OCI-LY3 (cell line): ENCODE results near the gene FAM110D.

ENCODE experiments used
- H2AFZ ChIP-seq: fragments of 200-600, 300-600 bp; shearing (Covaris generic); 2 replicates; pipeline ENCODE4 v1.6.0; 2014; ENCODE audit warnings: antibody characterized with exemption, low read depth, low read length
- H3K27ac ChIP-seq: fragments of 200-600, 300-600 bp; sonication (generic); 2 replicates; pipeline ENCODE4 v1.5.1; 2014; ENCODE audit warnings: mild to moderate bottlenecking, low read length, moderate library complexity, mixed read lengths
- H3K27me3 ChIP-seq: fragments of 200-600, 300-600 bp; sonication (generic); 2 replicates; pipeline ENCODE4 v1.6.1; 2014; ENCODE audit warnings: low read depth, low read length, mixed read lengths
- H3K36me3 ChIP-seq: fragments of 200-600, 300-600 bp; sonication (generic); replicated peaks from 2 replicates; pipeline ENCODE3; 2014; ENCODE audit warnings: low read depth, low read length, mixed read lengths
- H3K4me1 ChIP-seq: fragments of 300-600, 200-600 bp; sonication (generic); 2 replicates; pipeline ENCODE4 v1.6.1; 2014; ENCODE audit warnings: low read length, mixed read lengths
- H3K4me2 ChIP-seq: fragments of 200-600, 300-600 bp; sonication (generic); 2 replicates; pipeline ENCODE4 v1.6.1; 2014; ENCODE audit warnings: low read length, mixed read lengths
- H3K4me3 ChIP-seq: fragments of 300-600, 200-600 bp; sonication (generic); 2 replicates; pipeline ENCODE4 v1.5.1; 2014; ENCODE audit warnings: antibody characterized with exemption, mild to moderate bottlenecking, low read length, moderate library complexity
- H3K79me2 ChIP-seq: fragments of 300-600, 200-600 bp; shearing (Covaris generic); 2 replicates; pipeline ENCODE4 v1.6.1; 2014; ENCODE audit warnings: mild to moderate bottlenecking, low read length, mixed read lengths
- H3K9ac ChIP-seq: fragments of 300-600, 200-600 bp; shearing (Covaris generic); 2 replicates; pipeline ENCODE4 v1.6.0; 2014; ENCODE audit warnings: mild to moderate bottlenecking, low read length, moderate library complexity
- H3K9me3 ChIP-seq: fragments of 200-600, 300-600 bp; shearing (Covaris generic); 2 replicates; pipeline ENCODE4 v1.6.1; 2014; ENCODE audit warnings: low read length, mixed read lengths; ENCODE audit not compliant: insufficient read depth
- H4K20me1 ChIP-seq: fragments of 200-600, 300-600 bp; sonication (generic); 2 replicates; pipeline ENCODE4 v1.6.1; 2016; ENCODE audit warnings: low read length, mixed read lengths; ENCODE audit not compliant: insufficient read depth
- EZH2phosphoT487 ChIP-seq: fragments of 200-600 bp; shearing (Covaris generic); IDR thresholded peaks from 2 replicates; pipeline ENCODE4 v1.6.1; 2018; ENCODE audit warnings: antibody characterized with exemption, mixed run types, low read depth
- TF ChIP-seq, protein P1 (sequence below): fragments of 200-600, 300-600 bp; sonication (generic); IDR thresholded peaks from 2 replicates; pipeline ENCODE4 v1.5.1; 2014; ENCODE audit warnings: antibody characterized with exemption, low read length, low read depth

Gene FAM110D

DNA sequence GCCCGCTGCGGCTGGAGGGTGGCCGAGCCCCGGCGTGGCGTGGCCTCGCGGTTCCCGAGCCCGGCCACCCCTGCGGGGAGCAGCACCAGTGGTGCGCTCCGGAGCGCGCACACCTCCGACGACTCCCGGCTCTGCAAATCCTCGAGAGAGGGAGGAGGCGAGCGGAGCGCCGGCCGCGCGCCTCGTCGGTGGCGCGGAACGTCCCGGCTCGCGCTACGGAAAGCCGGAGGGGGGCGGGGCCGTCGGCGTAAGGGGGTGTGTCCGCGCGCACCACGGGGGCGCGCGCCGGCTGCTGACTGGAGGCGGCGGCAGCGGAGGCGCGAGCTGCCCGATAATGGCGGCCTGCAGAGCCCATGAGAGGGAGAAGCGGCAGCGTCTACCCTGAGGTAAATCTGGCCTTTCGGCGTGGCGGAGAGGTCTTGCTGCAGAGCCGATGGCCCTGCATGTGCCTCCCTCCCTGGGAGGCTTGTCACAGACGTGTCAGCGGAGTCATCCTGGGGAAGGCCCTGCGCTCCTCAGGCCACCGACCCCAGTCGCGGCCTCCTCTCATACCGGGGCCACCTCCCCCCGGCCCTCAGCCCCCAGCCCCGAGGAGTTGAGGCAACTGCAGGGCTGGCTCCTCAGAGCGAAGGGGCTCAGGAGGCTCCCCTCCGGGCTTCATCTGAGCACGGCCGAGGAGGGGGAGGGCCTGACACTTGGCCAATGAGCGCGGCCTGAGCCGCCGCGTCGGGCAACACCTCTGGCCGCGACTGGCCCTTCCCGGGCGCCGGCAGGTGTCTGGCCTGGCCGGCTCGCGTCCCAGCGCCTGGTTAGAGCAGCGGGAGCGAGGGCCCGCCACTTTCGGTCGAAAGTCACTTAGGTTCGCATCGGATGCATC is 47.1 kb upstream of the FAM110D start, which contains the start of gene PDIK1L:
TSS of gene PDIK1L (plus strand) at position 295 of the 877 bp plus-strand sequence. CDS start 2,485 bp downstream, outside the sequence.
- Histone ChIP-seq H3K4me3 (peak within 1 kb of the TSS; percentile 85), H3K9ac (peak within 1 kb of the TSS; percentile 95), H3K36me3 (no peaks in the 10 kb centered on the region), H3K9me3 (no peaks in the 10 kb centered on the region), H4K20me1 (no peaks in the 10 kb centered on the region), H3K27me3 (no peaks in the 10 kb centered on the region), H3K4me2 (peak within 1 kb of the TSS; percentile 86), H3K79me2 (peaks cover 19% of the 10 kb centered on the region), H2AFZ (peak within 1 kb of the TSS; percentile 93), H3K4me1 (peaks cover 11% of the 10 kb centered on the region), H3K27ac (peak within 1 kb of the TSS; percentile 56)
- TF ChIP-seq, protein P1, sequence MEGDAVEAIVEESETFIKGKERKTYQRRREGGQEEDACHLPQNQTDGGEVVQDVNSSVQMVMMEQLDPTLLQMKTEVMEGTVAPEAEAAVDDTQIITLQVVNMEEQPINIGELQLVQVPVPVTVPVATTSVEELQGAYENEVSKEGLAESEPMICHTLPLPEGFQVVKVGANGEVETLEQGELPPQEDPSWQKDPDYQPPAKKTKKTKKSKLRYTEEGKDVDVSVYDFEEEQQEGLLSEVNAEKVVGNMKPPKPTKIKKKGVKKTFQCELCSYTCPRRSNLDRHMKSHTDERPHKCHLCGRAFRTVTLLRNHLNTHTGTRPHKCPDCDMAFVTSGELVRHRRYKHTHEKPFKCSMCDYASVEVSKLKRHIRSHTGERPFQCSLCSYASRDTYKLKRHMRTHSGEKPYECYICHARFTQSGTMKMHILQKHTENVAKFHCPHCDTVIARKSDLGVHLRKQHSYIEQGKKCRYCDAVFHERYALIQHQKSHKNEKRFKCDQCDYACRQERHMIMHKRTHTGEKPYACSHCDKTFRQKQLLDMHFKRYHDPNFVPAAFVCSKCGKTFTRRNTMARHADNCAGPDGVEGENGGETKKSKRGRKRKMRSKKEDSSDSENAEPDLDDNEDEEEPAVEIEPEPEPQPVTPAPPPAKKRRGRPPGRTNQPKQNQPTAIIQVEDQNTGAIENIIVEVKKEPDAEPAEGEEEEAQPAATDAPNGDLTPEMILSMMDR = no peak
- TF ChIP-seq EZH2phosphoT487 = no peak

DNA sequence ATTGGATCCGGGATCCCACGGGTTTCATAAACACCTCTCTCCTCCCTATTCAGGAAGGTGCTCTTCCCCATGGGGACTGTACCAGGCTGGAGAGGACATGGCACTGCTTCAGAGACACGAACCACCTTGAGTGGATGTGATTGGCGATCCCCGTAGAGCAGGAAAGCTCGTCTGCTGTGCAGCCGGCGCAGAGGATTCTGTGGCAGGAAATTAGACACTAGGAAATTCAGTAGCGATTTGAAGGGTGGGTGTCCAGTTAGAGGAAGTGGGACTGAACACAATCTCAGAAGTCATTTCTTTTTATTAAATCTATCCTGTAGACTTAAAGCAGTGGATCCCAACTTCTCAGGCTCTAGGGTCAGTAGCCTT is 46.5 kb upstream of the FAM110D start:
- H4K20me1 ChIP-seq = no peaks in the 10 kb centered on the region
- H3K36me3 ChIP-seq = no peaks in the 10 kb centered on the region
- peak overlapping the region; percentile 85 for H3K4me3 ChIP-seq
- H2AFZ ChIP-seq = peak overlapping the region; percentile 93; the same call in 1 of the 2 replicates
- peak overlapping the region; percentile 86 for H3K4me2 ChIP-seq
- H3K9me3 ChIP-seq = no peaks in the 10 kb centered on the region
- H3K4me1 ChIP-seq = peaks cover 11% of the 10 kb centered on the region
- peak overlapping the region; percentile 95 for H3K9ac ChIP-seq
- TF ChIP-seq, protein P1 = no peak
- no peak for TF ChIP-seq EZH2phosphoT487
- peaks cover 19% of the 10 kb centered on the region for H3K79me2 ChIP-seq
- peak overlapping the region; percentile 47; the same call in 1 of the 2 replicates for H3K27ac ChIP-seq
- H3K27me3 ChIP-seq = no peaks in the 10 kb centered on the region

DNA sequence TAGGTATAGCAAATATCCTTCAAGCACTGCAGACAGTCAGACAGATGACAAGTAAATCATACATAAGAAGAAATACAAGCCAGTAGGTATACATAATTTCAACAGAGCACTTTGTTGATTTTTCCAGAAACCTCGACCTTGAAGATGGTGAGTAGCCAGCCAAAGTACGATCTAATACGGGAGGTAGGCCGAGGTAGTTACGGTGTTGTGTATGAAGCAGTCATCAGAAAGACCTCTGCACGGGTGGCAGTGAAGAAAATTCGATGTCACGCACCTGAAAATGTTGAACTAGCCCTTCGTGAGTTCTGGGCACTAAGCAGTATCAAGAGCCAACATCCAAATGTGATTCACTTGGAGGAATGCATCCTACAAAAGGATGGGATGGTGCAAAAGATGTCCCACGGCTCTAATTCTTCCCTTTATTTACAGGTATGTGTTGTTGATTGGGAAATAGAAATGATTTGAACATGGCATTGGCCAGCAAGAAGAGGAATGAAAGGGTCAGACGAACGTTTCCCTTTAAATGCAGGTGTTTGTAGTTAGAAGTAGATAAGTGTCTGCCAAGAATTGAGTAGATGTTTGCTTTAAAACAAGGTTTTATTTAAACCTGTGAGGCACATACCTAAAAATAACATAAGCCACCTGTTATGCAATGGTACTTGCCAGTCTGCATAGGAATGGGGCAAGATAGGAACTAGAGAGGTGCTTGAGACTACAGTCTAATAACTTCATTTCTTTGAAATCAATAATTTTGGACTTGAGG is 44.5 kb upstream of the FAM110D start:
- no peaks in the 10 kb centered on the region for H3K27me3 ChIP-seq
- H3K36me3 ChIP-seq = peaks cover 2% of the 10 kb centered on the region
- H3K9ac ChIP-seq = no peak overlapping the region
- no peak overlapping the region for H3K27ac ChIP-seq
- no peaks in the 10 kb centered on the region for H3K9me3 ChIP-seq
- H3K4me2 ChIP-seq = no peak overlapping the region
- H3K4me3 ChIP-seq = no peak overlapping the region
- H4K20me1 ChIP-seq = no peaks in the 10 kb centered on the region
- H2AFZ ChIP-seq = no peak overlapping the region
- TF ChIP-seq, protein P1 = no peak
- TF ChIP-seq EZH2phosphoT487 = no peak
- H3K4me1 ChIP-seq = peaks cover 11% of the 10 kb centered on the region
- peaks cover 19% of the 10 kb centered on the region for H3K79me2 ChIP-seq
